GM12878 (cell line): Measurements from ENCODE around the gene RPL31. TPM values are rescaled to one million over a fixed set of nuclear protein-coding genes. Genes with fewer than 3 reads are reported as not detected.

Source experiments
- ATAC-seq: fragments of 200-7000 bp; cut with Tn5 transposase; 3 replicates; pipeline ENCODE4 v1.9.1; 2020; ENCODE audit warnings: mild to moderate bottlenecking, moderate library complexity
- BruUV-seq: library from RNA; stranded (reverse); fragments of 400-500 nt; replicated peaks from 2 replicates; lab custom pipeline; 2021; lab: Mats Ljungman, UMichigan
- CTCF ChIA-PET: fragments of 300-600 bp; sonication (Branson Sonifier 250); formaldehyde crosslinking; extraction: SDS; loops from one replicate; lab custom pipeline; 2021; ENCODE audit warnings: inconsistent platforms; lab: Yijun Ruan, JAX
- POLR2A ChIA-PET: fragments of 350-600 bp; formaldehyde crosslinking; extraction: SDS; loops from one replicate; lab custom pipeline; 2021; ENCODE audit warnings: inconsistent platforms; lab: Charles Lee
- RAD21 ChIA-PET: fragments of 300-600 bp; sonication (Branson Sonifier 250); formaldehyde crosslinking; loops from one replicate; lab custom pipeline; 2023; ENCODE audit warnings: antibody characterized with exemption; ENCODE audit not compliant: unreplicated experiment; lab: Charles Lee
- SMC1A ChIA-PET: fragments of 300-600 bp; sonication (Branson Sonifier 250); formaldehyde crosslinking; loops from one replicate; lab custom pipeline; 2023; ENCODE audit not compliant: unreplicated experiment, uncharacterized antibody; lab: Charles Lee
- DNase-seq: peaks from one replicate; pipeline ENCODE4 v3.0.0-alpha.2; 2011; ENCODE audit warnings: low read depth, low spot score
- FAIRE-seq: peaks from 3 replicates; lab custom pipeline; 2011; peaks lifted over from hg19 to GRCh38; lab: Jason Lieb, UNC
- H2AFZ ChIP-seq: 2 replicates; pipeline ENCODE4 v1.6.0; 2011; ENCODE audit warnings: low read depth, low read length, control low read depth; ENCODE audit not compliant: control insufficient read depth
- H3K27ac ChIP-seq: 2 replicates; pipeline ENCODE4 v1.5.1; 2011; ENCODE audit warnings: control low read depth; ENCODE audit not compliant: control insufficient read depth, insufficient read depth
- H3K27me3 ChIP-seq, 2 experiments: replicated peaks in 1 of 2; 2 replicates each; pipeline versions ENCODE4 v1.6.0 to v1.6.1; 2011; ENCODE audit warnings: low read length in 1 of 2; ENCODE audit not compliant: control insufficient read depth in 2 of 2, insufficient read depth in 2 of 2
- H3K36me3 ChIP-seq, 2 experiments: 2 replicates each; pipeline ENCODE4 v1.5.1; 2011; ENCODE audit warnings: low read length in 1 of 2; ENCODE audit not compliant: control insufficient read depth in 2 of 2, insufficient read depth in 2 of 2
- H3K4me1 ChIP-seq: 2 replicates; pipeline ENCODE4 v1.6.1; 2011; ENCODE audit warnings: mild to moderate bottlenecking, low read length, moderate library complexity, mixed read lengths; ENCODE audit not compliant: control insufficient read depth, insufficient read depth
- H3K4me2 ChIP-seq: 2 replicates; pipeline ENCODE4 v1.6.0; 2011; ENCODE audit warnings: control low read depth; ENCODE audit not compliant: control insufficient read depth, insufficient read depth
- H3K4me3 ChIP-seq: fragments of 200-600 bp; sonication (generic); 2 replicates; pipeline ENCODE4 v1.5.1; 2016
- H3K79me2 ChIP-seq: 2 replicates; pipeline ENCODE4 v1.6.0; 2011; ENCODE audit warnings: low read length; ENCODE audit not compliant: control insufficient read depth, insufficient read depth
- H3K9ac ChIP-seq: 2 replicates; pipeline ENCODE4 v1.8.0; 2011; ENCODE audit warnings: low read length, control low read depth, mixed read lengths; ENCODE audit not compliant: control insufficient read depth, insufficient read depth
- H3K9me3 ChIP-seq: replicated peaks from 3 replicates; pipeline ENCODE4 v1.5.1; 2011; ENCODE audit warnings: mild to moderate bottlenecking, low read length; ENCODE audit not compliant: control insufficient read depth, insufficient read depth
- H4K20me1 ChIP-seq: 2 replicates; pipeline ENCODE4 v1.6.0; 2011; ENCODE audit not compliant: control insufficient read depth, insufficient read depth
- BCL3 ChIP-seq: IDR thresholded peaks from 2 replicates; pipeline ENCODE4 v1.6.1; 2011; ENCODE audit warnings: borderline replicate concordance, low read depth, mild to moderate bottlenecking, moderate library complexity, low read length; ENCODE audit not compliant: insufficient read depth, poor library complexity, severe bottlenecking
- CUX1 ChIP-seq: IDR thresholded peaks from 2 replicates; pipeline ENCODE4 v1.6.1; 2012; ENCODE audit warnings: improper control_type of control experiment, low read depth, low read length; ENCODE audit not compliant: insufficient replicate concordance
- EGR1 ChIP-seq, 2 experiments: IDR thresholded peaks; 1 replicate in 1 of 2; 2 replicates in 1 of 2; pipeline ENCODE4 v1.6.1; 2011 to 2012; ENCODE audit warnings: low read depth in 2 of 2, low read length in 2 of 2, borderline replicate concordance in 1 of 2, mild to moderate bottlenecking in 1 of 2, moderate library complexity in 1 of 2
- MLLT1 ChIP-seq: fragments of 450-650 bp; IDR thresholded peaks from 2 replicates; pipeline ENCODE4 v1.6.1; 2016; ENCODE audit warnings: mild to moderate bottlenecking
- RCOR1 ChIP-seq: conservative IDR thresholded peaks from 2 replicates; pipeline ENCODE4 v1.6.1; 2012; ENCODE audit warnings: low read depth, low read length, improper control_type of control experiment
- RELA ChIP-seq: fragments of 450-650 bp; IDR thresholded peaks from 2 replicates; pipeline ENCODE4 v1.8.0; 2014; ENCODE audit warnings: borderline replicate concordance; ENCODE audit not compliant: partially characterized antibody
- SREBF1 ChIP-seq: IDR thresholded peaks from 2 replicates; pipeline ENCODE4 v1.6.1; 2012; ENCODE audit warnings: mild to moderate bottlenecking, low read length
- WGBS: methylation state at CpG from one replicate; pipeline ENCODE4 v1.1.6; 2016; ENCODE audit warnings: low lambda C conversion rate; ENCODE audit not compliant: insufficient replicate concordance, insufficient coverage; ENCODE audit errors: missing lambda C conversion rate; 5-methylcytosine and 5-hydroxymethylcytosine counted together
- in situ Hi-C: fragments of 300-500 bp; cut with MboI; formaldehyde crosslinking; loops from 9 replicates; pipeline ENCODE4 v1.14.3; 2018; ENCODE audit warnings: mixed read lengths
- intact Hi-C: fragments of 100-400 bp; cut with micrococcal nuclease; formaldehyde crosslinking; loops from one replicate; pipeline ENCODE4 v1.14.2; 2022; ENCODE audit not compliant: unreplicated experiment
- polyA plus RNA-seq, 11 experiments: library from polyadenylated mRNA; depleted of rRNA in 4 of 11; unstranded in 6 of 11; stranded (reverse) in 5 of 11; fragments of >200 nt; fragmentation: Nextera tagmentation in 4 of 11; fragmentation: Illumina TruSeq in 1 of 11; extraction: Ambion mirVana in 4 of 11; extraction: Trizol in 1 of 11; gene quantifications; 1 replicate in 1 of 11; 2 replicates in 10 of 11; pipeline versions ENCODE4 v1.2.1 to v1.2.3, GENCODE V29; 2011 to 2016; ENCODE audit warnings: inconsistent platforms in 2 of 11, missing spikeins in 2 of 11, low read depth in 1 of 11
- total RNA-seq, 4 experiments: library from RNA; depleted of rRNA in 3 of 4; stranded (reverse); fragments of >200 nt in 3 of 4; fragmentation: Illumina TruSeq in 1 of 4; extraction: Trizol in 1 of 4; gene quantifications; 2 replicates each; pipeline versions ENCODE4 v1.2.1 to v1.2.3, GENCODE V29; 2013 to 2021

Gene RPL31
- total and polyA plus RNA-seq, 10 of the 15 experiments (the other 5 are each of a cell fraction or from before 2014, with no cell fraction given) = 1,643 to 8,551 (median 2,208) TPM

GRCh38 chr2:100997509-100998234 lies 4.4 kb upstream of the RPL31 start:
- intact Hi-C loops = no loop called here
- H3K4me3 ChIP-seq = no peak overlapping the region
- ChIA-PET CTCF (no interaction called here), POLR2A (no interaction called here)
- TF ChIP-seq EGR1 (IDR thresholded peaks at IDR 0.05; ENCODE audit: borderline replicate concordance in 1 of 2, low read depth in 2 of 2, low read length in 2 of 2) (no peak), SREBF1 (no peak), MLLT1 (no peak), RCOR1 (no peak), BCL3 (no peak), CUX1 (no peak), RELA (no peak)
- TF ChIP-seq, all 136 proteins: peak for 0
- Histone ChIP-seq H3K36me3 (no peaks in the 10 kb centered on the region), H3K9me3 (no peaks in the 10 kb centered on the region; the same call in 2 of the 3 replicates), H4K20me1 (no peaks in the 10 kb centered on the region), H3K27ac (no peak overlapping the region), H3K79me2 (peaks cover 7% of the 10 kb centered on the region), H3K4me1 (peaks cover 4% of the 10 kb centered on the region), H3K9ac (no peak overlapping the region), H3K27me3 (no peaks in the 10 kb centered on the region; a peak in 1 of 4 replicates), H2AFZ (no peak overlapping the region), H3K4me2 (no peak overlapping the region)
- DNase-seq (no peak), ATAC-seq (no peak), FAIRE-seq (no peak)
- 68% methylated on average over 5 of the region's 5 CpGs for WGBS
- in situ Hi-C loops = loop anchor here (10.0 kb wide), 1 partner anchor 403 kb away; no protein-coding TSS in a partner anchor
- ChIA-PET RAD21 (no interaction called here), SMC1A (no interaction called here)
- BruUV-seq = no TSS peak
